COLO829 (cell line): ENCODE data around the gene DCTN2.
A peak's percentile ranks its signal among the peaks of the same experiment; 100 is the strongest.
"Not testable (repeated sequence)": the region's sequence is repeated elsewhere in the genome, so short reads cannot be mapped to it uniquely, and the experiment has no call there.

ENCODE experiments used
- DNase-seq: peaks from one replicate; pipeline ENCODE4 v3.0.0; 2012; ENCODE audit warnings: low spot score

Gene DCTN2

GRCh38 chr12:57576613-57577160 is 29.7 kb upstream of the DCTN2 start:
- no peak for DNase-seq

- no peak for DNase-seq
Observed at GRCh38 chr12:57575771-57576612, 29.0 kb upstream of the DCTN2 start.

- DNase-seq: no peak
Observed at GRCh38 chr12:57574795-57575194, 27.8 kb upstream of the DCTN2 start.

GRCh38 chr12:57571926-57572762 is 25.2 kb upstream of the DCTN2 start:
- DNase-seq: no peak

GRCh38 chr12:57570438-57570837 is 23.4 kb upstream of the DCTN2 start:
- not testable (repeated sequence) for DNase-seq

- no peak for DNase-seq
Observed at GRCh38 chr12:57569858-57570257, 22.9 kb upstream of the DCTN2 start.

- DNase-seq: no peak
Observed at GRCh38 chr12:57568838-57569237, 21.8 kb upstream of the DCTN2 start.

GRCh38 chr12:57564178-57564740 is 17.3 kb upstream of the DCTN2 start:
- no peak for DNase-seq

GRCh38 chr12:57563358-57563757 is 16.4 kb upstream of the DCTN2 start:
- no peak for DNase-seq

- DNase-seq: not testable (repeated sequence)
Observed at GRCh38 chr12:57561117-57561516, 14.1 kb upstream of the DCTN2 start.

- DNase-seq: no peak
Observed at GRCh38 chr12:57560516-57560915, 13.5 kb upstream of the DCTN2 start.

- DNase-seq: no peak
Observed at GRCh38 chr12:57558864-57559263, 11.9 kb upstream of the DCTN2 start.

- no peak for DNase-seq
Observed at GRCh38 chr12:57554897-57555296, 7.9 kb upstream of the DCTN2 start.

GRCh38 chr12:57554453-57554852 is 7.5 kb upstream of the DCTN2 start:
- DNase-seq: no peak

GRCh38 chr12:57553343-57554202 is 6.6 kb upstream of the DCTN2 start:
- DNase-seq: no peak

- peak; percentile 14 for DNase-seq
Observed at GRCh38 chr12:57552835-57553313, 5.9 kb upstream of the DCTN2 start.

GRCh38 chr12:57552306-57552651 is 5.3 kb upstream of the DCTN2 start:
- DNase-seq: no peak

GRCh38 chr12:57551637-57552305 is 4.8 kb upstream of the DCTN2 start:
- no peak for DNase-seq

- no peak for DNase-seq
Observed at GRCh38 chr12:57550641-57551549, 3.9 kb upstream of the DCTN2 start.
